Activated CD8-positive, alpha-beta memory T cell treated with anti-CD3 and anti-CD28 coated beads, Interleukin-2, amount 50 U/mL, for 48 hours (primary cell): Measurements from ENCODE around the gene SGF29.
"Not testable (repeated sequence)": the region's sequence is repeated elsewhere in the genome, so short reads cannot be mapped to it uniquely, and the experiment has no call there.

Source experiments
- DNase-seq: peaks from one replicate; pipeline ENCODE4 v3.0.0-alpha.2; 2020

The SGF29 gene

GRCh38 chr16:28596840-28597691 lies 43.3 kb downstream of the SGF29 start, which contains the start of gene SULT1A2:
SULT1A2 (minus strand) TSS chr16:28597050; CDS start chr16:28595930, 1,120 bp downstream.
- no peak for DNase-seq

- DNase-seq = no peak
Measured at GRCh38 chr16:28597692-28598261, 44.1 kb downstream of the SGF29 start.

- DNase-seq = not testable (repeated sequence)
Measured at GRCh38 chr16:28599377-28600285, 45.9 kb downstream of the SGF29 start.

DNA sequence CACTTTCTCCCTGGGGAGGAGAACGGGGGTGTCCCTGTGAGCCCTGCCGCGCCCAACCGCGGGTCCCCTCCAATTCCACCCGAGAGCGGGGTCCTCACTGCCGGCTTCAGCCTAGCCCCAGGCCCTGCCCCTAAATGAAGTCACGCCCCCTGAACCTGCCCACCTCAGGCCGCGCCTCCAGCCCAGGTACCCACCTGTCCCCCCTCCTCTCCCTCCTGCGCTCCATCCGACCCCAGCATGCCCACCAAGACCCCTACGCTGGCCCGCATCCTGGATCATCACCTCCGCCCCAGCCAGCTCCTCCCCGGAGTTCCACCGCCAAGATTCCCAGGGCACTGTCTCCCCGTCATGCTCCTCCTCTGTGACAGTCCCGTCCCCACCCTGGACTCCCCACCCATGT lies 47.2 kb downstream of the SGF29 start:
- not testable (repeated sequence) for DNase-seq

DNA sequence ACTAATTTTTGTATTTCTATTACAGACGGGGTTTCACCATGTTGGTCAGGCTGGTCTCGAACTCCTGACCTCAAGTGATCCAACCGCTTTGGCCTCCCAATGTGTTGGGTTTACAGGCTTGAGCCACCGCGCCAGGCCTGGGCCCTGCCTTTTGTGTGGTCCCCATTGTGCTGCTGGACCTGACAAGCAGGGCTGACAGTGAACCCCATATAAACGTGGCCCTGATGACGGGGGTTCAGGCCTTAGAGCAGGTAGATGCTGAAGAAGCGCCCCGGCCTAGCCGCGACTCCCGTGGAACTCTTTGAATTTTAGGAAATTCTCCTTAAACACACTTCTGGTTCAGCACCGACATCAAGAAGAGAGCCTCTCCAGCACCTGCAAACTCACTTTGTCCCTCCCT lies 47.9 kb downstream of the SGF29 start:
- DNase-seq = not testable (repeated sequence)

- DNase-seq = not testable (repeated sequence)
Measured at GRCh38 chr16:28602062-28602461, 48.3 kb downstream of the SGF29 start.

- no peak for DNase-seq
Measured at GRCh38 chr16:28602529-28602928, 48.8 kb downstream of the SGF29 start.

DNA sequence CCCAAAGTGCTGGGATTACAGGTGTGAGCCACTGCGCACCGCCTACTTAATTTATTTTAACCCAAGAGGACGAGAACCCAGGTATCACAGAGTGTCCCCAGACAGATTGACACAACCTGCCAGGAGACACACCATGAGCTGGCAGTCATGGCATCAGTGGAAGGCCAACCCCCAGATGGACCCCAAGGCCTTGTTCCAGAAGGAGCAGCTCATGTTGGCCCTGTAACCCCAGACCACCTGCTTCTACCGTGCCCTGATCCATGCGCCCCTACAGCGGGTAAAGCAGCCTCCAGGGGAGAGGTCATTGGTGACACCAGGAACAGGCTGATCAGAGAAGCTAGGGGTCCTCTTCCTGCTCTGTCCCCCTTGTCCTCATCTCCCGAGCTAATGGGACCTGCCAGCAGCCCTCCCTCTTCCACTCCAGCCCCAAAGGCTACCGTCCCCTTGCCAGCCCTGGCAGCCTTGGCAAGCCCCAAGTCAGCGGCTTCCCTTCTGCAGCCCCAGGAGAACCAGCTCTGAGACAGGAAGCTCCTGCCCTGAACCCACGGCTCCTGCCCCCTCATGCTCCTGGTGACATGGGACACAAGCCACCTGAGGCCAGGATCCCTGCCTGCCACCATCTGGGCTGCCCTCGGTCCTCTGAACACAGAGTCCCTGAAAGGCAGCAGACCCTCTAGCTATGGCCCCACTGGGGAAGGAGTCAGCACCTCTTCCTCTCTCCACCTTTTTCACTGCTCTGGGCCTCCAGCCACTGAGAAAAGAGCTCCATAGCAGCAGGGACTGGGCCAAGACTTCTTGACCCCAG lies 49.9 kb downstream of the SGF29 start:
- no peak for DNase-seq

DNA sequence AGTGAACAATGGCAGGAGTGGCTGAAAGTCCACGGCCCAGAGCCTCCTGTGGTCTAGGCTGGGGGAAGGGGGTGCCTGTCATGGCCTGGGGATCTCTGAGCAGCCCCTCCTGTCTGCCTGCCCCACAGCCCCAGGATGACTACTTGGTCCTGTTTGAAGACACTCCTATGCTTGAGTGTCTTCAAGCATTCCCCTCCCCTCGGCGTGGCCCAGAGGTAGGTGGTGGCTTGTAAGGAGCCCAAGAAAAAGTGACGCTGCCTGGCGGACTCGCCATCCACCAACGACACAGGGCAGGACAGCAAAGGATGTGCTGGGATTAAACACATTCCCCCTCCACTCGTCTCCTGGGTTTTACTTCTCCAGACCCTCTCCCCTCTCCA lies 50.5 kb downstream of the SGF29 start:
- no peak for DNase-seq

- DNase-seq = no peak
Measured at GRCh38 chr16:28606291-28607115, 52.8 kb downstream of the SGF29 start.

DNA sequence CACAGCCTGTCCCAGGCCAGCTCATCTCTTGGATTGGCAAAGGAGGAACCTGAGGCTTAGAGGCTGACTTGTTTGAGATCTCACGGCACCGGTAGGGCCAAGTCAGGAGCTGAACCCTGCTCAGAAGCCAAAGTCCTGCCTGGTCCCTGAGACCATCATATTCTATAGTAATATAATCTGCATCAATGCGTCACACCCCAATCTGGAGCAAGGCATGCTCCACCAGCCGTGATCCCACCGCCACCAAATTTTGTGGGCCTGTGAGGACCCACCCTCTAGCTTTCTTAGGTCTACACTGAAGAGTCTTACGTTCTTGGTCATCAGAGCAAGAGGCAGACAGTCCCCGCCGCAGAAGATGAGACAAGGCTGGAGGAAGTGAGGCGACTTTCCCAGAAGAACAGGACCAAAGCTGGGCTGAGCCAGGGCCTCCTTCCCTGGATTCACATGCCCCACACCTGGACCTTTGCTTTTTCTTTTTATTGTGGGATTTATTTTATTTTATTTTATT lies 53.5 kb downstream of the SGF29 start:
- no peak for DNase-seq

DNA sequence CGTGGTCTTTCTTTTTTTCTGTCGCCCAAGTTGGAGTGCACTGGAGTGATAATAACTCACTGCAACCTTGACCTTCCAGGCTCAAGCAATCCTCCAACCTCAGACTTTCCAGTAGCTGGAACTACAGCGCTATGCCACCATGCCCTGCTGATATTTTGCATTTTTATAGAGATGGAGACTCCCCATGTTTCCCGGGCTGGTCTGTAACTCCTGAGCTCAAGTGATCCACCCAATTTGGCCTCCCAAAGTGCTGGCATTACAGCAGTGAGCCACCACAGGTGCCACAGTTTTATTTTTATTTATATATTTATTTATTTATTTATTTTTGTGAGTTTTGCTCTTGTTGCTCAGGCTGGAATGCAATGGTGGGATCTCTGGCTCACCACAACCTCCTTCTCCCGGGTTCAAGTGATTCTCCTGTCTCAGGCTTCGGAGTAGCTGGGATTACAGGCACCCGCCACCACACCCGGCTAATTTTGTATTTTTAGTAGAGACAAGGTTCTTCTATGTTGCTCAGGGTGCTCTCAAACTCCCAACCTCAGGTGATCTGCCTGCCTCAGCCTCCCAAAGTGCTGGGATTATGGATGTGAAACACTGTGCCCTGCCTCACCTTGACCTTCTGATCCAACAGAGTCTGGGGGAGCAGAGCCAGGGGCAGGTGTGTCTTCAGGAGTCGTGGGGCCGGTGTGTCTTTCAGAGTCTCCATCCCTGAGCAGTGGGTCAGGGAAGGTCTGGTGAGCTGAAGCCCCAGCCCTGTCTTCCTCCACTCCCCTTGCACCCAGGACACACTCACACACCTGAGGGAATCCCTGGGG lies 54.2 kb downstream of the SGF29 start:
- DNase-seq = not testable (repeated sequence)

GRCh38 chr16:28608496-28608808 lies 54.7 kb downstream of the SGF29 start:
- DNase-seq = peak; percentile 4

- DNase-seq = peak; percentile 13
Measured at GRCh38 chr16:28608867-28609596, 55.3 kb downstream of the SGF29 start.

DNA sequence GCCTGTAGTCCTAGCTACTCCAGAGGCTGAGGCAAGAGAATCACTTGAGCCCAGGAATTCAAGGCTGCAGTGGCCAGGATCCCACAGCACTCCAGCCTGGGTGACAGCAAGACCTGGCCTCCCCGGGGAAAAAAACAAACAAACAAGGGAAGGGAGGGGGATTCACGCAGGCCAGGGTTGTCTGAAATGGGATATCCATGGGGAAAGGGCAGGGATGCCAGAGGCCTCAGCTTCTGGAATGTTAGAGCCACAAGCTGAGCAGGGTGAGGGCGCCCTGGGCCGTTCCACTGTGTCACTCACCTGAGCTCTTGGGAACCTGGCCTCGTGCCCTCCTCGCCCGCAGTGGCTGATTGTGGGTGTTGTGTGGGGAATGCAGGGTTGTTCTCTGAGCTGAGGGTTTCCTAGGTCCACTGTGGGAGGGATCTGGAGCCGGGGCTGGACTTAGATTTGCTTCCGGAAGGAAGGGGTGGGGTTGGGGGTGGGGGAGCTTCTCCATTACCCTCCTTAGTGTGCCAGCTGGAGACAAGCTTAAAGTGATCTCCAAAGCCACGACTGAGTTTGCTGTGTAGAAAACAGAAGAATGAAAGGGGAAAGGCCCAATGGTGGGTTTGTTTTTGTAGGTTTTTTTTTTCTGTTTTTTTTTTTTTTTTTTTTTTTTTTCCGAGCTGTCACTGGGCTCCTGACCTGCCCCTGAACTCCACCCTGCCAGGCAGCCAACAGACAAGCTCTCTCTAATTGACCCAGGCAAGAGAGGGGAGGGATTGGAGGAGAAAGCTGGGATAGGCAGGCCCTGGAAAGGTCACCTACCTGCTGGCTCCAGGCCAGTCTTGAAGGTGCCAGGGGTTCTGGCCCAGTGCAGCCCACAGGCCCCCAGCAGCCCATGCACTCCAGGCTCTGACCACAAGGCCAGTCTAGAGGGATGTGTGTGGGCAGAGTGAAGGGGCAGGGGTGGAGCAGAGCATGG lies 56.2 kb downstream of the SGF29 start, which contains the start of gene SULT1A1:
Gene SULT1A1, minus strand, starts transcription at position 414 of the 964 bp plus-strand sequence. CDS start 1,189 bp downstream, outside the sequence.
- DNase-seq = peak; percentile 47

GRCh38 chr16:28610595-28611191 lies 57.0 kb downstream of the SGF29 start:
- DNase-seq = no peak

GRCh38 chr16:28612359-28613280 lies 58.9 kb downstream of the SGF29 start:
- not testable (repeated sequence) for DNase-seq
